K562 (cell line): ENCODE results near the gene BEND5. TPM values are rescaled to one million over a fixed set of nuclear protein-coding genes. Genes with fewer than 3 reads are reported as not detected.

Experiments used
- ATAC-seq: fragments of 200-7000 bp; cut with Tn5 transposase; 3 replicates; pipeline ENCODE4 v1.9.1; 2020; ENCODE audit warnings: moderate library complexity
- BruUV-seq: library from RNA; stranded (reverse); fragments of 400-500 nt; replicated peaks from 2 replicates; lab custom pipeline; 2021; lab: Mats Ljungman, UMichigan
- CTCF ChIA-PET: fragments of 300-600 bp; formaldehyde crosslinking; extraction: SDS; loops from one replicate; lab custom pipeline; 2021; ENCODE audit warnings: low intra/inter-chr PET ratio; lab: Yijun Ruan, JAX
- POLR2A ChIA-PET: fragments of 300-600, 350-650 bp; sonication (Branson Sonifier 250); formaldehyde crosslinking; extraction: SDS; loops from one replicate; lab custom pipeline; 2021; ENCODE audit warnings: antibody characterized with exemption, inconsistent platforms; lab: Yijun Ruan, JAX
- DNase-seq, 4 experiments: peaks; one replicate each; pipeline versions ENCODE4 v3.0.0 to v3.0.0-alpha.2; 2011 to 2018; ENCODE audit warnings: low spot score in 3 of 4, mixed read lengths in 3 of 4; ENCODE audit errors: extremely low read depth in 1 of 4
- FAIRE-seq: peaks from 2 replicates; lab custom pipeline; 2011; peaks lifted over from hg19 to GRCh38; lab: Jason Lieb, UNC
- H2AFZ ChIP-seq: 2 replicates; pipeline ENCODE4 v1.6.0; 2011; ENCODE audit warnings: low read depth, low read length, control low read depth, inconsistent platforms
- H3K27ac ChIP-seq: fragments of 200-600 bp; 3 replicates; pipeline ENCODE4 v1.8.0; 2011; ENCODE audit warnings: low read depth, mild to moderate bottlenecking, control low read depth, inconsistent platforms, low read length, moderate library complexity, mixed read lengths; ENCODE audit errors: extremely low read depth
- H3K27me3 ChIP-seq, 2 experiments: fragments of 300-600 bp in 1 of 2; 2 replicates in 1 of 2; 3 replicates in 1 of 2; pipeline versions ENCODE4 v1.6.0 to v1.8.0; 2011; ENCODE audit warnings: inconsistent platforms in 2 of 2, low read length in 2 of 2, mild to moderate bottlenecking in 1 of 2, mixed read lengths in 1 of 2, moderate library complexity in 1 of 2; ENCODE audit not compliant: control insufficient read depth in 2 of 2, insufficient read depth in 2 of 2
- H3K36me3 ChIP-seq: fragments of 300-600 bp; 3 replicates; pipeline ENCODE4 v1.8.0; 2011; ENCODE audit warnings: mild to moderate bottlenecking, low read length, inconsistent platforms; ENCODE audit not compliant: control insufficient read depth, insufficient read depth
- H3K4me1 ChIP-seq, 2 experiments: fragments of 200-600 bp in 1 of 2; replicated peaks in 1 of 2; 2 replicates in 1 of 2; 3 replicates in 1 of 2; pipeline versions ENCODE4 v1.5.1 to v1.8.0; 2011; ENCODE audit warnings: inconsistent platforms in 2 of 2, low read length in 2 of 2, mild to moderate bottlenecking in 1 of 2, mixed read lengths in 1 of 2, moderate library complexity in 1 of 2; ENCODE audit not compliant: control insufficient read depth in 2 of 2, insufficient read depth in 2 of 2
- H3K4me2 ChIP-seq: 2 replicates; pipeline ENCODE4 v1.6.1; 2011; ENCODE audit warnings: low read length, control low read depth, inconsistent platforms, mixed read lengths; ENCODE audit not compliant: insufficient read depth
- H3K4me3 ChIP-seq: fragments of 200-600 bp; sonication (generic), shearing (Covaris generic); 2 replicates; pipeline ENCODE4 v1.5.1; 2016; ENCODE audit warnings: control low read depth, inconsistent platforms
- H3K79me2 ChIP-seq: fragments of 200-600 bp; 3 replicates; pipeline ENCODE4 v1.8.0; 2011; ENCODE audit warnings: low read length, inconsistent platforms; ENCODE audit not compliant: control insufficient read depth, insufficient read depth
- H3K9ac ChIP-seq, 2 experiments: 2 replicates each; pipeline versions ENCODE4 v1.6.0 to v1.6.1; 2011; ENCODE audit warnings: low read depth in 2 of 2, low read length in 2 of 2, control low read depth in 1 of 2, inconsistent platforms in 1 of 2, mild to moderate bottlenecking in 1 of 2, mixed read lengths in 1 of 2; ENCODE audit not compliant: insufficient read depth in 1 of 2
- H3K9me1 ChIP-seq: one replicate; pipeline ENCODE4 v1.6.0; 2011; ENCODE audit warnings: inconsistent platforms, mild to moderate bottlenecking, low read length, moderate library complexity; ENCODE audit not compliant: control insufficient read depth, insufficient read depth
- H3K9me3 ChIP-seq: replicated peaks from 2 replicates; pipeline ENCODE4 v1.5.1; 2011; ENCODE audit warnings: low read depth, low read length, inconsistent platforms; ENCODE audit not compliant: control insufficient read depth, insufficient read depth
- H4K20me1 ChIP-seq: replicated peaks from 2 replicates; pipeline ENCODE4 v1.6.1; 2011; ENCODE audit warnings: low read length, inconsistent platforms, mixed read lengths; ENCODE audit not compliant: control insufficient read depth, insufficient read depth
- CBX1 ChIP-seq: sonication (generic); IDR thresholded peaks from 2 replicates; pipeline ENCODE4 v1.6.1; 2016; ENCODE audit warnings: antibody characterized with exemption, low read depth, mild to moderate bottlenecking
- CHD4 ChIP-seq: fragments of 200-600 bp; sonication (generic); IDR thresholded peaks from 3 replicates; pipeline ENCODE4 v1.6.1; 2012; ENCODE audit warnings: low read depth, mild to moderate bottlenecking, mixed read lengths, low read length, inconsistent platforms; ENCODE audit not compliant: insufficient read depth, insufficient replicate concordance, poor library complexity, severe bottlenecking
- ETV5 ChIP-seq: sonication (generic); formaldehyde crosslinking; IDR thresholded peaks from 2 replicates; pipeline ENCODE4 v1.4.0; 2020; ENCODE audit warnings: low read depth, mild to moderate bottlenecking, missing genetic modification reagents
- HOXB6 ChIP-seq: fragments of 250-450 bp; sonication (Bioruptor Pico); IDR thresholded peaks from 2 replicates; pipeline ENCODE4 v1.5.1; 2022; ENCODE audit warnings: mild to moderate bottlenecking, borderline replicate concordance
- MYNN ChIP-seq, 2 experiments: sonication (generic); formaldehyde crosslinking in 1 of 2; IDR thresholded peaks; 2 replicates each; pipeline versions ENCODE4 v1.5.0 to v1.6.1; 2016 to 2020; ENCODE audit warnings: antibody characterized with exemption in 1 of 2, missing genetic modification reagents in 1 of 2
- NRF1 ChIP-seq, 2 experiments: fragments of 450-650 bp; IDR thresholded peaks in 1 of 2; conservative IDR thresholded peaks in 1 of 2; 2 replicates each; pipeline ENCODE4 v1.6.1; 2014; ENCODE audit warnings: mild to moderate bottlenecking in 2 of 2
- POLR2AphosphoS2 ChIP-seq: IDR thresholded peaks from 2 replicates; pipeline ENCODE4 v1.6.1; 2012; ENCODE audit warnings: low read length, improper control_type of control experiment
- RERE ChIP-seq: sonication (generic); formaldehyde crosslinking; IDR thresholded peaks from 2 replicates; pipeline ENCODE4 v1.8.0; 2023; ENCODE audit warnings: missing genetic modification reagents, mild to moderate bottlenecking, borderline replicate concordance
- RFX1 ChIP-seq: fragments of 450-650 bp; IDR thresholded peaks from 2 replicates; pipeline ENCODE4 v1.6.1; 2016; ENCODE audit warnings: mild to moderate bottlenecking, moderate library complexity
- SIN3A ChIP-seq, 2 experiments: fragments of 150-350 bp in 1 of 2; IDR thresholded peaks; 2 replicates each; pipeline ENCODE4 v1.6.1; 2011 to 2016; ENCODE audit warnings: borderline replicate concordance in 2 of 2, low read depth in 2 of 2, low read length in 2 of 2, mild to moderate bottlenecking in 2 of 2, moderate library complexity in 2 of 2; ENCODE audit not compliant: control insufficient read depth in 1 of 2
- SMARCE1 ChIP-seq: fragments of 450-650 bp; IDR thresholded peaks from 2 replicates; pipeline ENCODE4 v1.7.1; 2016; ENCODE audit warnings: mild to moderate bottlenecking
- TBL1XR1 ChIP-seq, 2 experiments: IDR thresholded peaks; 2 replicates each; pipeline ENCODE4 v1.6.1; 2012; ENCODE audit warnings: improper control_type of control experiment in 2 of 2, low read length in 2 of 2, mild to moderate bottlenecking in 1 of 2
- TEAD1 ChIP-seq, 2 experiments: fragments of 450-650 bp in 1 of 2; sonication (generic) in 1 of 2; formaldehyde crosslinking; IDR thresholded peaks; 2 replicates each; pipeline versions ENCODE4 v1.4.0 to v1.8.0; 2020 to 2022; ENCODE audit warnings: mild to moderate bottlenecking in 2 of 2, missing genetic modification reagents in 1 of 2
- ZNF212 ChIP-seq: fragments of 450-650 bp; formaldehyde crosslinking; IDR thresholded peaks from 2 replicates; pipeline ENCODE4 v1.4.0; 2020; ENCODE audit warnings: mild to moderate bottlenecking
- WGBS: fragments of 100-300 bp; shearing (Covaris generic); methylation state at CpG from one replicate; pipeline ENCODE4 v1.1.6; 2016; ENCODE audit warnings: low coverage, mixed read lengths; ENCODE audit not compliant: insufficient coverage; ENCODE audit errors: missing lambda C conversion rate; 5-methylcytosine and 5-hydroxymethylcytosine counted together
- in situ Hi-C: fragments of 300-500 bp; cut with MboI; formaldehyde crosslinking; loops from 4 replicates; pipeline ENCODE4 v1.15.0; 2018; ENCODE audit warnings: inconsistent platforms, mixed read lengths
- intact Hi-C: fragments of 100-400 bp; cut with micrococcal nuclease; formaldehyde crosslinking; loops from 2 replicates; pipeline ENCODE4 v1.14.2; 2022
- polyA plus RNA-seq, 8 experiments: library from polyadenylated mRNA; depleted of rRNA in 4 of 8; stranded (reverse) in 5 of 8; unstranded in 3 of 8; fragments of >200 nt; fragmentation: Nextera tagmentation in 2 of 8; fragmentation: Illumina TruSeq in 1 of 8; extraction: Ambion mirVana in 2 of 8; extraction: Trizol in 1 of 8; gene quantifications; 2 replicates each; pipeline versions ENCODE4 v1.2.1 to v1.2.3, GENCODE V29; 2011 to 2014; ENCODE audit warnings: inconsistent platforms in 1 of 8, missing spikeins in 1 of 8
- total RNA-seq, 7 experiments: library from RNA; depleted of rRNA in 6 of 7; stranded (reverse); fragments of >200 nt in 6 of 7; fragmentation: Illumina TruSeq in 2 of 7; extraction: Trizol in 2 of 7; gene quantifications; 2 replicates each; pipeline versions ENCODE4 v1.2.1 to v1.2.3, GENCODE V29; 2011 to 2021; ENCODE audit warnings: low replicate concordance in 1 of 7
- TF ChIP-seq, protein P1 (sequence below): fragments of 250-450 bp; sonication (Bioruptor Pico); IDR thresholded peaks from 2 replicates; pipeline ENCODE4 v1.4.0; 2020; ENCODE audit warnings: mild to moderate bottlenecking, moderate library complexity
- TF ChIP-seq, protein P2 (sequence below): fragments of 450-650 bp; formaldehyde crosslinking; IDR thresholded peaks from 2 replicates; pipeline ENCODE4 v1.4.0; 2022; ENCODE audit warnings: mild to moderate bottlenecking, moderate library complexity

BEND5 gene
- total and polyA plus RNA-seq, 9 of the 15 experiments (the other 6 are each of a cell fraction or from before 2014, with no cell fraction given): not detected

GRCh38 chr1:48746906-48747305 lies 29.8 kb downstream of the BEND5 start:
- intact Hi-C loops (no loop called here), in situ Hi-C loops (no loop called here)
- H3K9me1 ChIP-seq: no peaks in the 10 kb centered on the region
- no peak overlapping the region for H3K27ac ChIP-seq
- H3K27me3 ChIP-seq: no peaks in the 10 kb centered on the region
- no peaks in the 10 kb centered on the region for H3K9me3 ChIP-seq
- H3K4me2 ChIP-seq: no peak overlapping the region
- ATAC-seq (no peak), DNase-seq (no peak), FAIRE-seq (no peak)
- no peak overlapping the region for H2AFZ ChIP-seq
- no TSS peak for BruUV-seq
- no peak overlapping the region for H3K4me3 ChIP-seq
- WGBS: 0% methylated on average over 5 of the region's 5 CpGs
- H3K36me3 ChIP-seq: no peaks in the 10 kb centered on the region
- ChIA-PET POLR2A (no interaction called here), CTCF (no interaction called here)
- no peaks in the 10 kb centered on the region for H3K79me2 ChIP-seq
- H3K9ac ChIP-seq: no peak overlapping the region
- H3K4me1 ChIP-seq: no peaks in the 10 kb centered on the region
- no peaks in the 10 kb centered on the region for H4K20me1 ChIP-seq
- TF ChIP-seq ZNF212 (CRISPR knock-in tag): no peak
- no peak for TF ChIP-seq CHD4
- no peak for TF ChIP-seq RERE (CRISPR knock-in tag)
- no peak for TF ChIP-seq SMARCE1
- TF ChIP-seq, protein P1, sequence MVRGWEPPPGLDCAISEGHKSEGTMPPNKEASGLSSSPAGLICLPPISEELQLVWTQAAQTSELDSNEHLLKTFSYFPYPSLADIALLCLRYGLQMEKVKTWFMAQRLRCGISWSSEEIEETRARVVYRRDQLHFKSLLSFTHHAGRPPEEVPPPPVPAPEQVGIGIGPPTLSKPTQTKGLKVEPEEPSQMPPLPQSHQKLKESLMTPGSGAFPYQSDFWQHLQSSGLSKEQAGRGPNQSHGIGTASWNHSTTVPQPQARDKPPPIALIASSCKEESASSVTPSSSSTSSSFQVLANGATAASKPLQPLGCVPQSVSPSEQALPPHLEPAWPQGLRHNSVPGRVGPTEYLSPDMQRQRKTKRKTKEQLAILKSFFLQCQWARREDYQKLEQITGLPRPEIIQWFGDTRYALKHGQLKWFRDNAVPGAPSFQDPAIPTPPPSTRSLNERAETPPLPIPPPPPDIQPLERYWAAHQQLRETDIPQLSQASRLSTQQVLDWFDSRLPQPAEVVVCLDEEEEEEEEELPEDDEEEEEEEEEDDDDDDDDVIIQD: no peak
- no peak for TF ChIP-seq TEAD1 (CRISPR knock-in tag; IDR thresholded peaks at IDR 0.05)
- TF ChIP-seq CBX1: no peak
- no peak for TF ChIP-seq POLR2AphosphoS2
- no peak for TF ChIP-seq MYNN (IDR thresholded peaks at IDR 0.05)
- TF ChIP-seq MYNN (CRISPR knock-in tag; IDR thresholded peaks at IDR 0.05): no peak
- TF ChIP-seq TBL1XR1 (IDR thresholded peaks at IDR 0.05; ENCODE audit: low read length in 2 of 2): no peak
- no peak for TF ChIP-seq HOXB6 (CRISPR knock-in tag)
- TF ChIP-seq, protein P2, sequence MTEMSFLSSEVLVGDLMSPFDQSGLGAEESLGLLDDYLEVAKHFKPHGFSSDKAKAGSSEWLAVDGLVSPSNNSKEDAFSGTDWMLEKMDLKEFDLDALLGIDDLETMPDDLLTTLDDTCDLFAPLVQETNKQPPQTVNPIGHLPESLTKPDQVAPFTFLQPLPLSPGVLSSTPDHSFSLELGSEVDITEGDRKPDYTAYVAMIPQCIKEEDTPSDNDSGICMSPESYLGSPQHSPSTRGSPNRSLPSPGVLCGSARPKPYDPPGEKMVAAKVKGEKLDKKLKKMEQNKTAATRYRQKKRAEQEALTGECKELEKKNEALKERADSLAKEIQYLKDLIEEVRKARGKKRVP: no peak
- TF ChIP-seq ETV5: no peak
- TF ChIP-seq RFX1: no peak
- no peak for TF ChIP-seq NRF1 (conservative IDR thresholded peaks at IDR 0.05 in 1 of 2, IDR thresholded peaks at IDR 0.05 in 1 of 2)
- no peak for TF ChIP-seq SIN3A (IDR thresholded peaks at IDR 0.05; ENCODE audit: borderline replicate concordance in 2 of 2, control insufficient read depth in 1 of 2, low read depth in 2 of 2, low read length in 2 of 2)
